Prostate gland (tissue), 2 donors: ENCODE results near the gene CTNNA2.

ENCODE experiments used
- POLR2A ChIP-seq: fragments of 450-650 bp; IDR thresholded peaks from one replicate; pipeline ENCODE4 v1.6.1; 2016; ENCODE audit warnings: antibody characterized with exemption, mild to moderate bottlenecking
- POLR2AphosphoS5 ChIP-seq: sonication (generic); formaldehyde crosslinking; IDR thresholded peaks from one replicate; pipeline ENCODE4 v1.6.1; 2017; ENCODE audit warnings: antibody characterized with exemption
- TF ChIP-seq, protein P1 (sequence below), 4 experiments: fragments of 200-600 bp in 2 of 4; fragments of 450-650 bp in 2 of 4; sonication (generic) in 2 of 4; IDR thresholded peaks; 1 replicate in 3 of 4; 2 replicates in 1 of 4; pipeline ENCODE4 v1.5.1; 2016 to 2019; ENCODE audit warnings: antibody characterized with exemption in 4 of 4, mild to moderate bottlenecking in 2 of 4, moderate library complexity in 2 of 4

DNA sequence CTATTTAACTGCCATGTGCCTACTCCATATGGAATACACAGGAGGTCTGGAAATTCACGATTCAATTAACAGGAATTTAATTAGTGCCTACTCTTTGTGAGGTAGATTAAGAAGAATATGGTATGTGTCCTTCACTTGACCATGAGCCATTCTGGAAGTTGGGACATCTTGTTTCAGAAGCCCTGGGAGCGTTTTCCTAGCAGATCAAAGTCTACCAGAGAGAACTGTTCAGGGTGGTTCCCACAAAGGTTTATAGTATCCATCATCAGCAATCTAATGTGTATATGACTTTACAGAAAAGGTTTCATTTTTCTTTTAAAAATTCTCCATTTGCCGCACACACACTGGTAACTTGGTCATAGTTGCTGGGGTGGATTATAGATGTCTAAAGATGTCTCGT lies 632.6 kb downstream of the CTNNA2 start:
- TF ChIP-seq, protein P1, sequence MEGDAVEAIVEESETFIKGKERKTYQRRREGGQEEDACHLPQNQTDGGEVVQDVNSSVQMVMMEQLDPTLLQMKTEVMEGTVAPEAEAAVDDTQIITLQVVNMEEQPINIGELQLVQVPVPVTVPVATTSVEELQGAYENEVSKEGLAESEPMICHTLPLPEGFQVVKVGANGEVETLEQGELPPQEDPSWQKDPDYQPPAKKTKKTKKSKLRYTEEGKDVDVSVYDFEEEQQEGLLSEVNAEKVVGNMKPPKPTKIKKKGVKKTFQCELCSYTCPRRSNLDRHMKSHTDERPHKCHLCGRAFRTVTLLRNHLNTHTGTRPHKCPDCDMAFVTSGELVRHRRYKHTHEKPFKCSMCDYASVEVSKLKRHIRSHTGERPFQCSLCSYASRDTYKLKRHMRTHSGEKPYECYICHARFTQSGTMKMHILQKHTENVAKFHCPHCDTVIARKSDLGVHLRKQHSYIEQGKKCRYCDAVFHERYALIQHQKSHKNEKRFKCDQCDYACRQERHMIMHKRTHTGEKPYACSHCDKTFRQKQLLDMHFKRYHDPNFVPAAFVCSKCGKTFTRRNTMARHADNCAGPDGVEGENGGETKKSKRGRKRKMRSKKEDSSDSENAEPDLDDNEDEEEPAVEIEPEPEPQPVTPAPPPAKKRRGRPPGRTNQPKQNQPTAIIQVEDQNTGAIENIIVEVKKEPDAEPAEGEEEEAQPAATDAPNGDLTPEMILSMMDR (IDR thresholded peaks at IDR 0.05), result no peak
- TF ChIP-seq POLR2AphosphoS5, result no peak
- TF ChIP-seq POLR2A, result no peak
